BJ (cell line): ENCODE data around the gene MLLT3. TPM values are rescaled to one million over a fixed set of nuclear protein-coding genes. Genes with fewer than 3 reads are reported as not detected.

Experiments used
- CTCF ChIA-PET: fragments of 350-600 bp; formaldehyde crosslinking; extraction: SDS; loops from one replicate; lab custom pipeline; 2021; ENCODE audit warnings: antibody characterized with exemption, inconsistent platforms; lab: Yijun Ruan, JAX
- POLR2A ChIA-PET: fragments of 300-600 bp; sonication (Branson Sonifier 250); formaldehyde crosslinking; extraction: SDS; loops from one replicate; lab custom pipeline; 2021; ENCODE audit warnings: antibody characterized with exemption; lab: Charles Lee
- DNase-seq: peaks from one replicate; pipeline ENCODE4 v3.0.0-alpha.2; 2011; ENCODE audit warnings: low read depth
- H3K27me3 ChIP-seq: 2 replicates; pipeline ENCODE4 v1.6.0; 2011; ENCODE audit warnings: low read length; ENCODE audit not compliant: control insufficient read depth, insufficient read depth
- H3K36me3 ChIP-seq: 2 replicates; pipeline ENCODE4 v1.5.1; 2011; ENCODE audit warnings: low read length; ENCODE audit not compliant: control insufficient read depth, insufficient read depth
- H3K4me3 ChIP-seq: 2 replicates; pipeline ENCODE4 v1.5.1; 2011; ENCODE audit warnings: low read depth, mild to moderate bottlenecking, control low read depth, low read length
- polyA plus RNA-seq: library from polyadenylated mRNA; depleted of rRNA; stranded (reverse); fragments of >200 nt; gene quantifications from 2 replicates; pipeline ENCODE4 v1.2.3, GENCODE V29; 2011
- TF ChIP-seq, protein P1 (sequence below): IDR thresholded peaks from 2 replicates; pipeline ENCODE4 v1.5.1; 2011; ENCODE audit warnings: low read depth, mild to moderate bottlenecking, control low read depth, inconsistent platforms, low read length, moderate library complexity; ENCODE audit not compliant: insufficient read depth

MLLT3 gene
- polyA plus RNA-seq, 1 experiment, result 13.8 TPM

DNA sequence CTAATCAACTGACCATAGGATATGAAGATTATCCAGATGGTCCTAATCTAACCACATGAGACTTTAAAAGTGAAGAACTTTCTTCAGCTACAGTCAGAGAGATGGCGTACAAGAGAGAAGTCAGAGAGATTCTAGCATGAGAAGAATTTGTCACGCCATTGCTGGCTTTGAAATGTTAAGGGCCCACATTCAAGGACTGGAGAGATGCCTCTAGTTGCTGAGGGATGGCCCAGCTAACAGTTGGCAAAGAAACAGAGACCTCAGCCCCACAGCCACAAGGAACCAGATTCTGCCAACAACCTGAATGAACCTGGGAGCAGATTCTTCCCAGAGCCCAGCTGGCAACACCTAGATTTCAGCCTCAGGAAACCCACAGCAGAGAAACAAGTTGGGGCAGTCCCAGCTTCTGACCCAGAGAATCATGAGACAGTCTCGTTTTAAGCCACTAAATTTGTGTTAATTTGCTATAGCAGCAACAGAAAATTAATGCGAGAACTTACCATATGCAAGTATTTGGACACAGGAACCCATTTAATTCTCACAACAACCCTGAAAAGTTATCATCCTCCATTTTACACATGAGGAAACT is 132.0 kb downstream of the MLLT3 start:
- no peak for DNase-seq
- POLR2A ChIA-PET, result no interaction called here
- TF ChIP-seq, protein P1, sequence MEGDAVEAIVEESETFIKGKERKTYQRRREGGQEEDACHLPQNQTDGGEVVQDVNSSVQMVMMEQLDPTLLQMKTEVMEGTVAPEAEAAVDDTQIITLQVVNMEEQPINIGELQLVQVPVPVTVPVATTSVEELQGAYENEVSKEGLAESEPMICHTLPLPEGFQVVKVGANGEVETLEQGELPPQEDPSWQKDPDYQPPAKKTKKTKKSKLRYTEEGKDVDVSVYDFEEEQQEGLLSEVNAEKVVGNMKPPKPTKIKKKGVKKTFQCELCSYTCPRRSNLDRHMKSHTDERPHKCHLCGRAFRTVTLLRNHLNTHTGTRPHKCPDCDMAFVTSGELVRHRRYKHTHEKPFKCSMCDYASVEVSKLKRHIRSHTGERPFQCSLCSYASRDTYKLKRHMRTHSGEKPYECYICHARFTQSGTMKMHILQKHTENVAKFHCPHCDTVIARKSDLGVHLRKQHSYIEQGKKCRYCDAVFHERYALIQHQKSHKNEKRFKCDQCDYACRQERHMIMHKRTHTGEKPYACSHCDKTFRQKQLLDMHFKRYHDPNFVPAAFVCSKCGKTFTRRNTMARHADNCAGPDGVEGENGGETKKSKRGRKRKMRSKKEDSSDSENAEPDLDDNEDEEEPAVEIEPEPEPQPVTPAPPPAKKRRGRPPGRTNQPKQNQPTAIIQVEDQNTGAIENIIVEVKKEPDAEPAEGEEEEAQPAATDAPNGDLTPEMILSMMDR, result no peak
- no peaks in the 10 kb centered on the region for H3K27me3 ChIP-seq
- H3K4me3 ChIP-seq, result no peak overlapping the region
- CTCF ChIA-PET, result no interaction called here
- H3K36me3 ChIP-seq, result no peaks in the 10 kb centered on the region

- ChIA-PET CTCF (no interaction called here), POLR2A (no interaction called here)
- TF ChIP-seq, protein P1, result no peak
- Histone ChIP-seq H3K36me3 (no peaks in the 10 kb centered on the region), H3K4me3 (no peak overlapping the region), H3K27me3 (no peaks in the 10 kb centered on the region)
- DNase-seq, result no peak
Measured at GRCh38 chr9:20488691-20489090, 133.6 kb downstream of the MLLT3 start.

DNA sequence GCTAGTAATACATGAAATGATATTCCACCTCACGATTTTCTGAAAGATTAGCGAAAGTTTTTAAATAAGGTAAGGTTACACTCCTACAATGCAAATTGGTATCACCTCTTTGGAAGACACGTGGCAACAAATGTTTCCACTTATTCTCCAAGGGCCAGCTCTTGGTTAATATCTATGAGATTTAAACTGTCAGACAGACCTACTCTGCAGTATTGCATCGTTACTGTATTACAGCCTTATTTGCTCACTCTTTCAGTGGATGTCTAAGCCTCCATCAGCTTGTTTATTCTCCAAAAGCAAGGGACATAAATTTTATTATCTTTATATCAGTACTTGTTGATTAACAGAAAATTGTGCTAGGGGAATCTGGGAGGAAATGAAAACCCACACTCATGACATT is 135.7 kb downstream of the MLLT3 start:
- POLR2A ChIA-PET, result no interaction called here
- Histone ChIP-seq H3K4me3 (no peak overlapping the region), H3K27me3 (no peaks in the 10 kb centered on the region), H3K36me3 (no peaks in the 10 kb centered on the region)
- DNase-seq, result no peak
- TF ChIP-seq, protein P1, result no peak
- CTCF ChIA-PET, result interaction anchor here (1.3 kb wide), 1 partner anchor 9 kb away, joined by 3 read pairs; no protein-coding TSS in a partner anchor

GRCh38 chr9:20481437-20481836 is 140.9 kb downstream of the MLLT3 start:
- Histone ChIP-seq H3K4me3 (no peak overlapping the region), H3K36me3 (no peaks in the 10 kb centered on the region), H3K27me3 (no peaks in the 10 kb centered on the region)
- ChIA-PET CTCF (interaction anchor here (0.9 to 1.4 kb wide), 2 partner anchors 15 to 462 kb away, joined by 3 to 4 read pairs; no protein-coding TSS in a partner anchor), POLR2A (no interaction called here)
- TF ChIP-seq, protein P1, result no peak
- DNase-seq, result no peak

GRCh38 chr9:20480249-20480648 is 142.1 kb downstream of the MLLT3 start:
- TF ChIP-seq, protein P1, result no peak
- DNase-seq, result no peak
- no peaks in the 10 kb centered on the region for H3K36me3 ChIP-seq
- ChIA-PET CTCF (interaction anchor here (1.4 kb wide), 1 partner anchor 463 kb away, joined by 4 read pairs; no protein-coding TSS in a partner anchor), POLR2A (no interaction called here)
- no peak overlapping the region for H3K4me3 ChIP-seq
- no peaks in the 10 kb centered on the region for H3K27me3 ChIP-seq
